BLaER1 treated with 17β-estradiol and CSF1 and Interleukin-3, amounts not matched to agents 10 nM and 100 nM (cell line): ENCODE data around the gene SH3RF2.
"Not testable (repeated sequence)": the region's sequence is repeated elsewhere in the genome, so short reads cannot be mapped to it uniquely, and the experiment has no call there.

Experiments used
- H3K27ac ChIP-seq, 11 experiments: shearing (Covaris generic); formaldehyde crosslinking; 2 replicates each; pipeline ENCODE4 v1.8.1; 2022
- H3K27me3 ChIP-seq, 11 experiments: shearing (Covaris generic); formaldehyde crosslinking; 2 replicates each; pipeline ENCODE4 v1.8.1; 2022
- H3K36me3 ChIP-seq, 11 experiments: shearing (Covaris generic); formaldehyde crosslinking; 2 replicates each; pipeline ENCODE4 v1.8.1; 2022
- H3K4me1 ChIP-seq, 10 experiments: shearing (Covaris generic); formaldehyde crosslinking; 2 replicates each; pipeline ENCODE4 v1.8.1; 2022
- H3K4me2 ChIP-seq, 11 experiments: shearing (Covaris generic); formaldehyde crosslinking; 2 replicates each; pipeline ENCODE4 v1.8.1; 2022
- H3K4me3 ChIP-seq, 10 experiments: shearing (Covaris generic); formaldehyde crosslinking; 2 replicates each; pipeline ENCODE4 v1.8.1; 2022
- H3K9ac ChIP-seq, 11 experiments: shearing (Covaris generic); formaldehyde crosslinking; 2 replicates each; pipeline ENCODE4 v1.8.1; 2022
- H3K9me3 ChIP-seq, 11 experiments: shearing (Covaris generic); formaldehyde crosslinking; replicated peaks in 1 of 11; 2 replicates each; pipeline ENCODE4 v1.8.1; 2022
- H4K20me1 ChIP-seq, 11 experiments: shearing (Covaris generic); formaldehyde crosslinking; 2 replicates each; pipeline ENCODE4 v1.8.1; 2022
- Cebpa-rat ChIP-seq, 11 experiments: shearing (Covaris generic); IDR thresholded peaks; 2 replicates each; pipeline ENCODE4 v1.8.1; 2022

The SH3RF2 gene

GRCh38 chr5:145958436-145958835, 22.1 kb downstream of the SH3RF2 start:
- no peaks in the 10 kb centered on the region for H3K36me3 ChIP-seq
- no peaks in the 10 kb centered on the region for H3K4me1 ChIP-seq
- H3K27ac ChIP-seq: no peak overlapping the region
- H3K4me3 ChIP-seq: no peak overlapping the region
- H3K9me3 ChIP-seq: no peaks in the 10 kb centered on the region
- no peak overlapping the region for H3K9ac ChIP-seq
- H3K4me2 ChIP-seq: no peak overlapping the region
- TF ChIP-seq Cebpa-rat (IDR thresholded peaks at IDR 0.05): no peak
- no peaks in the 10 kb centered on the region for H4K20me1 ChIP-seq
- no peaks in the 10 kb centered on the region for H3K27me3 ChIP-seq

DNA sequence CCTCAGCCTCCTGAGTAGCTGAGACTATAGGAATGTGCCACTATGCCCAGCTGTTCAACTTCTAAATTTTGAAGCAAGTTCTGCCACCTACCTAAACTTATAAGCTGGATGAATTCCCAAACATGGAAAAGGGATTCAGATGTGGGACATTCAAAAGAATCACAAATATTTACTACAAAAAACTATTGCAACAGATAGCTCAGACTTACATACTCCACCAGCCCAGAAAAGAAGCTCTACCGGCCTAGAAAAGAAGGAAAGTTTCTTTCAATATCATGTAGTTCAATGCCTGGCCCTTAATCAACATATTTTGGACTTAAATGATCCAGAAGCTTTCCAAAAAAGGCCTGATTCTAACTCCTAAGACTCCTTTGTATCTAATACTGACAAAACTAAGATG, 23.8 kb downstream of the SH3RF2 start:
- H3K27ac ChIP-seq: no peak overlapping the region
- TF ChIP-seq Cebpa-rat (IDR thresholded peaks at IDR 0.05): no peak
- no peaks in the 10 kb centered on the region for H3K27me3 ChIP-seq
- no peaks in the 10 kb centered on the region for H3K36me3 ChIP-seq
- H3K9ac ChIP-seq: no peak overlapping the region
- H3K9me3 ChIP-seq: peaks cover 0 to 6% (median 0%) of the 10 kb centered on the region in 11 experiments; a peak in 1 of 22 replicates
- no peak overlapping the region for H3K4me3 ChIP-seq
- no peaks in the 10 kb centered on the region for H3K4me1 ChIP-seq
- H4K20me1 ChIP-seq: no peaks in the 10 kb centered on the region
- no peak overlapping the region for H3K4me2 ChIP-seq

- Histone ChIP-seq H3K9me3 (peaks cover 0 to 6% (median 0%) of the 10 kb centered on the region in 11 experiments; a peak in 1 of 22 replicates), H3K27me3 (no peaks in the 10 kb centered on the region), H3K36me3 (no peaks in the 10 kb centered on the region), H3K4me3 (no peak overlapping the region), H3K9ac (no peak overlapping the region), H4K20me1 (no peaks in the 10 kb centered on the region), H3K27ac (no peak overlapping the region), H3K4me1 (no peaks in the 10 kb centered on the region), H3K4me2 (no peak overlapping the region)
- TF ChIP-seq Cebpa-rat (IDR thresholded peaks at IDR 0.05): no peak
Observed at GRCh38 chr5:145960848-145961600, 24.6 kb downstream of the SH3RF2 start.

DNA sequence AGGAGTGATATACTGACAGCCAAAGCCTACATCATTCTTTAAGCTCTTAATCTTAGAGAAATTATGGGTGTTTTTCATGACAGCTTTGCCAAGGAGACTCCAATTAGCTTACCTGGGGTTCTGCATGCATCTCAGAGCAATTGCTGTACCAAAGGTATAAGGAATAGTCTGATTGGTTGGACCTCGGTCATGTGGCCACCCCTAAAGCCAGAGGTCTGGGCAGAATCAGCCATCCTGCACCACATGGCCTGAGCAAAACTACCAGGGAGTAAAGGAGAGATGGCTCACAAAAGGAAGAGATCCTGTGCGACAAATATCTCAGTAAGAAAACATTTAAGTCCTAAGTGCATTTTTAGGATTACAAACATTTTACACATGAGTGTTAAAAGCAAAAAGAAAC, 25.6 kb downstream of the SH3RF2 start:
- no peak overlapping the region for H3K4me2 ChIP-seq
- H4K20me1 ChIP-seq: no peaks in the 10 kb centered on the region
- no peaks in the 10 kb centered on the region for H3K4me1 ChIP-seq
- no peaks in the 10 kb centered on the region for H3K27me3 ChIP-seq
- no peak for TF ChIP-seq Cebpa-rat (IDR thresholded peaks at IDR 0.05)
- no peak overlapping the region for H3K4me3 ChIP-seq
- no peaks in the 10 kb centered on the region for H3K36me3 ChIP-seq
- no peak overlapping the region for H3K27ac ChIP-seq
- H3K9me3 ChIP-seq: peaks cover 0 to 6% (median 0%) of the 10 kb centered on the region in 11 experiments; a peak in 1 of 22 replicates
- no peak overlapping the region for H3K9ac ChIP-seq

- H3K27ac ChIP-seq, H3K27me3 ChIP-seq, H4K20me1 ChIP-seq, H3K36me3 ChIP-seq, H3K9ac ChIP-seq, H3K4me2 ChIP-seq, H3K4me3 ChIP-seq, H3K4me1 ChIP-seq, H3K9me3 ChIP-seq: not testable (repeated sequence)
Observed at GRCh38 chr5:145964008-145964407, 27.6 kb downstream of the SH3RF2 start.

- Histone ChIP-seq H3K36me3 (no peaks in the 10 kb centered on the region), H3K27ac (no peak overlapping the region), H3K9ac (no peak overlapping the region), H3K27me3 (no peaks in the 10 kb centered on the region), H3K4me2 (no peak overlapping the region), H3K4me1 (no peaks in the 10 kb centered on the region), H3K9me3 (peaks cover 0 to 6% (median 0%) of the 10 kb centered on the region in 11 experiments; a peak in 1 of 22 replicates), H4K20me1 (no peaks in the 10 kb centered on the region), H3K4me3 (no peak overlapping the region)
- no peak for TF ChIP-seq Cebpa-rat (IDR thresholded peaks at IDR 0.05)
Observed at GRCh38 chr5:145965804-145966203, 29.4 kb downstream of the SH3RF2 start.

GRCh38 chr5:145967296-145967695, 30.9 kb downstream of the SH3RF2 start:
- TF ChIP-seq Cebpa-rat (IDR thresholded peaks at IDR 0.05): no peak
- Histone ChIP-seq H3K4me2 (no peak overlapping the region), H3K36me3 (no peaks in the 10 kb centered on the region), H3K27me3 (no peaks in the 10 kb centered on the region), H3K9ac (no peak overlapping the region), H4K20me1 (no peaks in the 10 kb centered on the region), H3K4me1 (no peaks in the 10 kb centered on the region), H3K9me3 (peaks cover 0 to 6% (median 0%) of the 10 kb centered on the region in 11 experiments; a peak in 1 of 22 replicates), H3K4me3 (no peak overlapping the region), H3K27ac (no peak overlapping the region)

DNA sequence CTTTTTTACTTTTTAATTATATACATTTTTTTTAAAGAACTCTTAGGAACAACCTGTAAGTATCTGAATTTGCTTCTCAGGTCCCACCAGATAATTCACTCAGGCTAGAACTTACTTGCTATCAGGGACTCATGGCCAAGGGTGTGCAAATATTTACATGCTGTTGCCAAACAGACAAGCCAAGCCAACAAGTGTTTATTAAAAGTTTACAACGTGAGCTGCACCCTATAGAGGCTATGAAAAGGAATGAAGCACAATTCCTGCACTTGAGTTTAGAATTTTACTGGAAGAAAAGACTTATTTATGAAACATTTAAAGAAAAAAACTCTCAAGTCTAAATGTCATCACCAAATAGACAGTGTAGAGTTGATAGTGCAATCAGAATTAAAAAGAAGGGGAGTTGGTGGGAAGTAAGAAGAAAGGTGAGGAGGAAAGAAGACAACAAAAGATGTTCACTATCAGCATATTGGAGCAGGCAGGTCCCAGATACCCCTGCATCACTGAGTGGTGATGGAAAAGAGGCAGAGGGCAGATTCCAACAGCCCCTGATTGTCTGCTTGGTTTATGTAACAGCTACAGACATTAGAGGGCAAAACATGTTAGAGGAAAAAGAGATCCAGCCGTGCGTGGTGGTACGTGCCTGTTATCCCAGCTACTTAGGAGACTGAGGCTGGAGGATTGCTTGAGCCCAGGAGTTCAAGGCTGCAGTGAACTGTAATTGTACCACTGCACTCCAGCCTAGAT, 32.8 kb downstream of the SH3RF2 start:
- H3K9ac ChIP-seq: no peak overlapping the region
- no peaks in the 10 kb centered on the region for H3K36me3 ChIP-seq
- H4K20me1 ChIP-seq: no peaks in the 10 kb centered on the region
- H3K27me3 ChIP-seq: no peaks in the 10 kb centered on the region
- H3K27ac ChIP-seq: no peak overlapping the region
- no peak overlapping the region for H3K4me3 ChIP-seq
- peaks cover 0 to 6% (median 0%) of the 10 kb centered on the region in 11 experiments; a peak in 2 of 22 replicates for H3K9me3 ChIP-seq
- no peak overlapping the region for H3K4me2 ChIP-seq
- TF ChIP-seq Cebpa-rat (IDR thresholded peaks at IDR 0.05): no peak
- no peaks in the 10 kb centered on the region for H3K4me1 ChIP-seq

DNA sequence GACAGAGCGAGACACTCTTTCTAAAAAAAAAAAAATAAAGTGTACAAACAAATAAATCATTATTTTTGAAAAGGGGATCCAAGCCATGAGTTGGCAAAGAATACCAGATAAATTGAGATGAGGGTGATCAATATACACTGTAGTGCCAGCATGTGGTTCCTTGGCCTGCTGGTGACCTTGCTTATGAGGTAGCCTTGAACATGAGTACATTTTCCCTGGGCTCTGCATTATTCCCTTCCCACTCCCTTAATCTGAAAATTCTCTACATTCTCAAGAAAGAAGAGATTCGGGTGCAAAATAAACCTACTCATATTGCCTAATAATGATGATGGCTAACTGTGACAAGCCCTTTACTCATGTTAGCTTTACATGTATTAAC, 33.3 kb downstream of the SH3RF2 start:
- Histone ChIP-seq H3K27me3 (no peaks in the 10 kb centered on the region), H3K4me2 (no peak overlapping the region), H3K36me3 (no peaks in the 10 kb centered on the region), H3K9me3 (peaks cover 0 to under 1% (median 0%) of the 10 kb centered on the region in 11 experiments; a peak in 1 of 22 replicates), H3K4me1 (no peaks in the 10 kb centered on the region), H3K9ac (no peak overlapping the region), H4K20me1 (no peaks in the 10 kb centered on the region), H3K27ac (no peak overlapping the region), H3K4me3 (no peak overlapping the region)
- TF ChIP-seq Cebpa-rat (IDR thresholded peaks at IDR 0.05): no peak

DNA sequence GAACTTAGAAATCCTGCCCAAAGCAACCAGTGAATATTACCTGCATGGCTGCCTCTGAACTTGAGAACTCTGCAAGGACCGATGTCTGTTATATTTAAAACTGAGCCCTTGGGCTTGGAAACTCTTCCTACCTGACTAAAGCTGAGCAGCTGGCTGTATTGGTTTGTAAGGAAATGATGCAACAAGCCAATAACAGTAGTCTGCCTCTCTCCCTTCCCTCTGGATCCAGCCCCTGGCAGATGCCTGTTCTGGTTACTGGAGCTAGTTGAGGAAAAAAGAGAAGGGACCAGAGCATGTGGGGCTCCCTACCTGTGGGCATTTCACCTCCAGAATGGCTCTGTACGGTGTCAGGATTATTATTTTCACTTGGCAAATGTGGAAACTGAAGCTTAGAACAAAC, 34.7 kb downstream of the SH3RF2 start:
- Histone ChIP-seq H3K4me2 (no peak overlapping the region), H3K9me3 (no peaks in the 10 kb centered on the region; a peak in 1 of 22 replicates)
- no peak for TF ChIP-seq Cebpa-rat (IDR thresholded peaks at IDR 0.05)

More for the DNA sequence above, 34.7 kb downstream of the SH3RF2 start:
- H3K27me3 ChIP-seq: no peaks in the 10 kb centered on the region
- H3K4me3 ChIP-seq: no peak overlapping the region
- no peak overlapping the region for H3K27ac ChIP-seq
- no peaks in the 10 kb centered on the region for H4K20me1 ChIP-seq
- no peaks in the 10 kb centered on the region for H3K36me3 ChIP-seq
- peaks cover 0 to 9% (median 0%) of the 10 kb centered on the region in 10 experiments; a peak in 2 of 20 replicates for H3K4me1 ChIP-seq
- no peak overlapping the region for H3K9ac ChIP-seq
